Osteoblast (primary cell): Measurements from ENCODE around the gene ANXA3. TPM values are rescaled to one million over a fixed set of nuclear protein-coding genes. Genes with fewer than 3 reads are reported as not detected.

ENCODE experiments used
- DNase-seq: peaks from one replicate; pipeline ENCODE4 v3.0.0; 2011; ENCODE audit warnings: low spot score, mixed read lengths; ENCODE audit not compliant: insufficient read length; ENCODE audit errors: missing footprints
- H2AFZ ChIP-seq: 2 replicates; pipeline ENCODE4 v1.6.0; 2011; ENCODE audit warnings: mild to moderate bottlenecking, low read length
- H3K27ac ChIP-seq: 2 replicates; pipeline ENCODE4 v1.5.1; 2011; ENCODE audit warnings: mild to moderate bottlenecking, low read depth, low read length, moderate library complexity
- H3K27me3 ChIP-seq: 2 replicates; pipeline ENCODE4 v1.6.0; 2012; ENCODE audit warnings: mild to moderate bottlenecking, control low read depth, inconsistent platforms, low read length, moderate library complexity; ENCODE audit not compliant: insufficient read depth
- H3K36me3 ChIP-seq: 2 replicates; pipeline ENCODE4 v1.5.1; 2011; ENCODE audit warnings: mild to moderate bottlenecking, low read length, control low read depth, moderate library complexity; ENCODE audit not compliant: insufficient read depth
- H3K4me1 ChIP-seq: 2 replicates; pipeline ENCODE4 v1.5.1; 2011; ENCODE audit warnings: mild to moderate bottlenecking, low read length, control low read depth, moderate library complexity; ENCODE audit not compliant: insufficient read depth
- H3K4me2 ChIP-seq: 2 replicates; pipeline ENCODE4 v1.6.0; 2011; ENCODE audit warnings: mild to moderate bottlenecking, low read length; ENCODE audit not compliant: insufficient read depth
- H3K4me3 ChIP-seq: fragments of 200-600 bp; sonication (generic); 3 replicates; pipeline ENCODE4 v1.5.1; 2012; ENCODE audit warnings: mild to moderate bottlenecking, low read length, inconsistent platforms; ENCODE audit not compliant: insufficient read depth
- H3K79me2 ChIP-seq: 2 replicates; pipeline ENCODE4 v1.6.0; 2012; ENCODE audit warnings: mild to moderate bottlenecking, low read length, control low read depth, inconsistent platforms; ENCODE audit not compliant: insufficient read depth
- H3K9me3 ChIP-seq: 2 replicates; pipeline ENCODE4 v1.5.1; 2011; ENCODE audit warnings: low read depth, low read length, control low read depth
- H4K20me1 ChIP-seq: 2 replicates; pipeline ENCODE4 v1.6.0; 2012; ENCODE audit warnings: mild to moderate bottlenecking, low read length, control low read depth; ENCODE audit not compliant: insufficient read depth
- total RNA-seq: library from RNA; depleted of rRNA; stranded (reverse); fragments of >200 nt; gene quantifications from 2 replicates; pipeline ENCODE4 v1.2.3, GENCODE V29; 2012
- TF ChIP-seq, protein P1 (sequence below): IDR thresholded peaks from 2 replicates; pipeline ENCODE4 v1.5.1; 2011; ENCODE audit warnings: mild to moderate bottlenecking, low read depth, low read length, moderate library complexity; ENCODE audit errors: extremely low read depth

Gene ANXA3
- total RNA-seq, 1 donor, result 2.9 TPM

DNA sequence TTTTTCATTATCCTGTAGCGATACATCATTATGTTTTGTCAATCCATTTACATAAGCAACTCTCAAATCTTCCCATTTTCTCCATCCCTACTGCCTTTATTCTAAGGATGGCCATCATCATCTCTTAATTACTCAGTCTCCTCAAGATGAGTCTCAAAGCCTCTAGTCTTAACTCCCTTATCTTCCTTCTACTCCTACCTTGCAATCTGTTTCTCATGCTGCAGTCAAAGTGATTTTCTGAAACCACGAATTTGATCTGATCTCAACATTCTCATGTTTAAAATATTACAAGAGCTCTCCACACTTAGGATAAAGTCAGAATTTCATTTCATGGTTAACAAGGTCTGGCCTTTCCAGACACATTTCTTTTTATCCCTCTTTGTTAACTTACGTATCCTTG lies 51.8 kb downstream of the ANXA3 start:
- H3K27me3 ChIP-seq, result no peaks in the 10 kb centered on the region
- H3K27ac ChIP-seq, result no peak overlapping the region
- H3K79me2 ChIP-seq, result no peaks in the 10 kb centered on the region
- no peaks in the 10 kb centered on the region for H3K4me1 ChIP-seq
- no peak overlapping the region for H3K4me3 ChIP-seq
- no peak for DNase-seq
- H2AFZ ChIP-seq, result no peak overlapping the region
- no peaks in the 10 kb centered on the region for H4K20me1 ChIP-seq
- H3K9me3 ChIP-seq, result no peaks in the 10 kb centered on the region
- H3K4me2 ChIP-seq, result no peak overlapping the region
- TF ChIP-seq, protein P1, sequence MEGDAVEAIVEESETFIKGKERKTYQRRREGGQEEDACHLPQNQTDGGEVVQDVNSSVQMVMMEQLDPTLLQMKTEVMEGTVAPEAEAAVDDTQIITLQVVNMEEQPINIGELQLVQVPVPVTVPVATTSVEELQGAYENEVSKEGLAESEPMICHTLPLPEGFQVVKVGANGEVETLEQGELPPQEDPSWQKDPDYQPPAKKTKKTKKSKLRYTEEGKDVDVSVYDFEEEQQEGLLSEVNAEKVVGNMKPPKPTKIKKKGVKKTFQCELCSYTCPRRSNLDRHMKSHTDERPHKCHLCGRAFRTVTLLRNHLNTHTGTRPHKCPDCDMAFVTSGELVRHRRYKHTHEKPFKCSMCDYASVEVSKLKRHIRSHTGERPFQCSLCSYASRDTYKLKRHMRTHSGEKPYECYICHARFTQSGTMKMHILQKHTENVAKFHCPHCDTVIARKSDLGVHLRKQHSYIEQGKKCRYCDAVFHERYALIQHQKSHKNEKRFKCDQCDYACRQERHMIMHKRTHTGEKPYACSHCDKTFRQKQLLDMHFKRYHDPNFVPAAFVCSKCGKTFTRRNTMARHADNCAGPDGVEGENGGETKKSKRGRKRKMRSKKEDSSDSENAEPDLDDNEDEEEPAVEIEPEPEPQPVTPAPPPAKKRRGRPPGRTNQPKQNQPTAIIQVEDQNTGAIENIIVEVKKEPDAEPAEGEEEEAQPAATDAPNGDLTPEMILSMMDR, result no peak
- H3K36me3 ChIP-seq, result no peaks in the 10 kb centered on the region

DNA sequence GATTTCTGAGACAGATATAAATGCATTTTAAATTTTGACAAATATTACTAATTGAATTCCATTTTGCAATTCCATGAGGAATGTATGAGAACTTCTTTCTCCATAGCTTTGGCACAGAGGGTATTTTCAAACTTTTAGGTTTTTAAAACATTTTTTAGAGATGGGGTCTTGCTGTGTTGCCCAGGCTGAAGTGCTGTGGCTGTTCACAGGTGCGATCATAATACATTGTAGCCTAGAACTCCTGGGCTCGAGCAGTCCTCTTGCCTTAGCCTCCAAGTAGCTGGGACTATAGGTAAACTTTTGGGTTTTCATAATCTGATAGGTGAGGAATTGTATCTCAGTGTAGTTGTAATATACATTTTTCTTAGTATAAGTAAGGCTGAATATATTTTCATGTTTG lies 53.4 kb downstream of the ANXA3 start:
- Histone ChIP-seq H3K4me1 (no peaks in the 10 kb centered on the region), H2AFZ (no peak overlapping the region), H3K36me3 (no peaks in the 10 kb centered on the region), H3K27ac (no peak overlapping the region), H4K20me1 (no peaks in the 10 kb centered on the region), H3K4me3 (no peak overlapping the region), H3K27me3 (no peaks in the 10 kb centered on the region), H3K4me2 (no peak overlapping the region), H3K9me3 (no peaks in the 10 kb centered on the region), H3K79me2 (no peaks in the 10 kb centered on the region)
- no peak for DNase-seq
- TF ChIP-seq, protein P1, result no peak

DNA sequence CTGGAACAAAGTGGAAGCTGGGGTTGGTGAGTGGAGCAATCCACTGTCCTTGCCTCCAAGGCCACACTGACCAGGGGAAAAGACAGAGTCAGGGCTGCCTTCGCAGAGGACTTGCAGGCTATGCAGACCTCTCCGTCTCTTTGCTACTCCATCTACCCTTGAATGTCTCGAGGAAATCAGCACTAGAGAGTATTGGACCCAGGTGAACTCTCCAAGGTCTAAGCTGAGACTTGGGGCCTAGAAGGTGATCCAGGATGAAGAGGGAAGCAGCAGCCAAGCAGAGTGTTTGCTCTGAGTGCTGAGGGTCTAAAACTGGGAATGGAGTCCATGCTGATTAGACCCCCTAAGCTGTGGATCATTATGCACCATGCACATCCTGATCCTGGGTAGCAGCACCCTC lies 54.5 kb downstream of the ANXA3 start:
- H3K9me3 ChIP-seq, result no peaks in the 10 kb centered on the region
- TF ChIP-seq, protein P1, result no peak
- H3K27me3 ChIP-seq, result no peaks in the 10 kb centered on the region
- H3K4me1 ChIP-seq, result no peaks in the 10 kb centered on the region
- DNase-seq, result no peak
- H3K27ac ChIP-seq, result no peak overlapping the region
- H3K79me2 ChIP-seq, result no peaks in the 10 kb centered on the region
- no peak overlapping the region for H2AFZ ChIP-seq
- H3K4me2 ChIP-seq, result no peak overlapping the region
- H3K36me3 ChIP-seq, result no peaks in the 10 kb centered on the region
- no peak overlapping the region for H3K4me3 ChIP-seq
- H4K20me1 ChIP-seq, result no peaks in the 10 kb centered on the region

DNA sequence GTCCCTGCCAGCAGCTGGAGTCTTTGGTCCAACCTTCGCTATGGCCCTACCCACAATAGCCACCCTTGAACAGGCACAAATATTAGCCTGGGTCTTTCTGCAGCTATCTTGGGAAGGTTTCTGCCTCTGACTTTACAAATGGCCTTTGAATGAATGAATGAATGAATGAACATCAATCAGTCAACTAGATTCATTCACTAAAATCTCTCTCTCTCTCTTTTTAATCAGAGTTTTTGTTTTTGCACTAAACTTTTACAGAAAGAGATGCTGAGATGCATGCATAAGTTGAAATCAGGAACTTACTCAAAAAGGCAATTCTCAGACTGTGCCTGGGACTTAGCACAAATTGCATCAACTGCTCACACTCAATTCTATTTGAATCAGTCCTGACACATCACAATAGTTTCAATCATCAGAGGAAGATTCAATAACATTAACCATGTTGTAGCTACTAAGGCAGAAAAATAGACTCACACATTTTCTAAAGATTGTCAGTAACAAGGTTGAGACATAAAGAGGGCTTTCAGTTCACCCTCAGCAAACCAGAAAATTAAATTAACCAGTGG lies 55.0 kb downstream of the ANXA3 start:
- Histone ChIP-seq H3K79me2 (no peaks in the 10 kb centered on the region), H3K4me2 (no peak overlapping the region), H3K9me3 (no peaks in the 10 kb centered on the region), H3K4me3 (no peak overlapping the region), H3K27me3 (no peaks in the 10 kb centered on the region), H4K20me1 (no peaks in the 10 kb centered on the region), H3K27ac (no peak overlapping the region), H2AFZ (no peak overlapping the region), H3K36me3 (no peaks in the 10 kb centered on the region), H3K4me1 (no peaks in the 10 kb centered on the region)
- TF ChIP-seq, protein P1, result no peak
- DNase-seq, result no peak
